ENCODE results near the gene HCAR3.
"Not testable (repeated sequence)": the region's sequence is repeated elsewhere in the genome, so short reads cannot be mapped to it uniquely, and the experiment has no call there.

The HCAR3 gene

GRCh38 chr12:122696922-122697321 lies 19.7 kb downstream of the HCAR3 start:
- not testable (repeated sequence) for H3K27ac ChIP-seq (ENCODE audit: low read depth in 2 of 2, low read length in 2 of 2); H3K4me1 ChIP-seq (ENCODE audit: control insufficient read depth in 2 of 2, insufficient read depth in 2 of 2, low read length in 2 of 2)

DNA sequence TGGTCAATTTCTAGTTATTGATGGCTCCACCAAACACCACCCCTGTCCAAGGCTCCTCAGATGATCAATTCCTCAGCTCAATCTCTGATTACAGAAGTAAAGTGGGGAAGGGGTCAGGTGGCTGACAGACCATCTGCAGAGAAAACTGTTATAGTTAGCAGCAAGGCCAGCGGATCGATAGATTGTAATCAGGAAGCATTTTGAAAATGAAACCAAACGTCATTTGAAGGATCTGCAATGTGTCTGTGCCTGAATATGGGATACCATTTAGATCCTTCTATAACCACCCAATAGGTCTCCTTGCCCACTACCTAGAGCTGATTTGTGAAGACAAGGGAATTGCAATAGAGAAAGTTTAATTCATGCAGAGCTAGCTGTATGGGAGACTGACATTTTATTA lies 25.0 kb downstream of the HCAR3 start:
- Histone ChIP-seq H3K4me1 (ENCODE audit: control insufficient read depth in 2 of 2, insufficient read depth in 2 of 2, low read length in 2 of 2) (no peaks in the 10 kb centered on the region), H3K36me3 (ENCODE audit: control insufficient read depth in 2 of 2, insufficient read depth in 2 of 2, low read length in 2 of 2) (no peaks in the 10 kb centered on the region), H3K9me3 (ENCODE audit: control insufficient read depth in 2 of 2, low read length in 2 of 2) (no peaks in the 10 kb centered on the region), H3K27me3 (ENCODE audit: control insufficient read depth in 2 of 2, insufficient read depth in 2 of 2, low read length in 2 of 2) (no peaks in the 10 kb centered on the region), H3K27ac (ENCODE audit: low read depth in 2 of 2, low read length in 2 of 2) (no peak overlapping the region), H3K9ac (ENCODE audit: low read depth in 1 of 2, low read length in 2 of 2) (no peak overlapping the region), H3K4me3 (ENCODE audit: low read length in 2 of 2) (no peak overlapping the region)

More at GRCh38 chr12:122696922-122697321, 19.7 kb downstream of the HCAR3 start:
- H3K4me3 ChIP-seq (ENCODE audit: low read length in 2 of 2); H3K9ac ChIP-seq (ENCODE audit: low read depth in 1 of 2, low read length in 2 of 2); H3K9me3 ChIP-seq (ENCODE audit: control insufficient read depth in 2 of 2, low read length in 2 of 2); H3K27me3 ChIP-seq (ENCODE audit: control insufficient read depth in 2 of 2, insufficient read depth in 2 of 2, low read length in 2 of 2); H3K36me3 ChIP-seq (ENCODE audit: control insufficient read depth in 2 of 2, insufficient read depth in 2 of 2, low read length in 2 of 2): not testable (repeated sequence)

- H3K4me3 ChIP-seq (ENCODE audit: low read length in 2 of 2), result no peak overlapping the region
- no peaks in the 10 kb centered on the region for H3K9me3 ChIP-seq (ENCODE audit: control insufficient read depth in 2 of 2, low read length in 2 of 2)
- H3K36me3 ChIP-seq (ENCODE audit: control insufficient read depth in 2 of 2, insufficient read depth in 2 of 2, low read length in 2 of 2), result no peaks in the 10 kb centered on the region
- no peaks in the 10 kb centered on the region for H3K27me3 ChIP-seq (ENCODE audit: control insufficient read depth in 2 of 2, insufficient read depth in 2 of 2, low read length in 2 of 2)
- H3K4me1 ChIP-seq (ENCODE audit: control insufficient read depth in 2 of 2, insufficient read depth in 2 of 2, low read length in 2 of 2), result no peaks in the 10 kb centered on the region
- peak overlapping the region in 1 of 2 donors; percentile 60 for H3K27ac ChIP-seq (ENCODE audit: low read depth in 2 of 2, low read length in 2 of 2)
- no peak overlapping the region for H3K9ac ChIP-seq (ENCODE audit: low read depth in 1 of 2, low read length in 2 of 2)
Observed at GRCh38 chr12:122688291-122688690, 28.3 kb downstream of the HCAR3 start.

GRCh38 chr12:122687086-122687485 lies 29.5 kb downstream of the HCAR3 start:
- no peak overlapping the region for H3K4me3 ChIP-seq (ENCODE audit: low read length in 2 of 2)
- no peaks in the 10 kb centered on the region for H3K4me1 ChIP-seq (ENCODE audit: control insufficient read depth in 2 of 2, insufficient read depth in 2 of 2, low read length in 2 of 2)

GRCh38 chr12:122686538-122686937 lies 30.1 kb downstream of the HCAR3 start:
- no peaks in the 10 kb centered on the region for H3K36me3 ChIP-seq (ENCODE audit: control insufficient read depth in 2 of 2, insufficient read depth in 2 of 2, low read length in 2 of 2)
- H3K9me3 ChIP-seq (ENCODE audit: control insufficient read depth in 2 of 2, low read length in 2 of 2), result peaks cover 0 to 2% of the 10 kb centered on the region in 2 donors
- no peak overlapping the region for H3K9ac ChIP-seq (ENCODE audit: low read depth in 1 of 2, low read length in 2 of 2)
- H3K27me3 ChIP-seq (ENCODE audit: control insufficient read depth in 2 of 2, insufficient read depth in 2 of 2, low read length in 2 of 2), result no peaks in the 10 kb centered on the region
- no peak overlapping the region for H3K4me3 ChIP-seq (ENCODE audit: low read length in 2 of 2)
- no peak overlapping the region for H3K27ac ChIP-seq (ENCODE audit: low read depth in 2 of 2, low read length in 2 of 2)
- H3K4me1 ChIP-seq (ENCODE audit: control insufficient read depth in 2 of 2, insufficient read depth in 2 of 2, low read length in 2 of 2), result no peaks in the 10 kb centered on the region

More at GRCh38 chr12:122687086-122687485, 29.5 kb downstream of the HCAR3 start:
- no peak overlapping the region for H3K27ac ChIP-seq (ENCODE audit: low read depth in 2 of 2, low read length in 2 of 2)
- H3K36me3 ChIP-seq (ENCODE audit: control insufficient read depth in 2 of 2, insufficient read depth in 2 of 2, low read length in 2 of 2), result no peaks in the 10 kb centered on the region
- no peak overlapping the region for H3K9ac ChIP-seq (ENCODE audit: low read depth in 1 of 2, low read length in 2 of 2)
- H3K27me3 ChIP-seq (ENCODE audit: control insufficient read depth in 2 of 2, insufficient read depth in 2 of 2, low read length in 2 of 2), result no peaks in the 10 kb centered on the region
- no peaks in the 10 kb centered on the region for H3K9me3 ChIP-seq (ENCODE audit: control insufficient read depth in 2 of 2, low read length in 2 of 2)

- Histone ChIP-seq H3K4me3 (ENCODE audit: low read length in 2 of 2) (no peak overlapping the region), H3K27ac (ENCODE audit: low read depth in 2 of 2, low read length in 2 of 2) (no peak overlapping the region), H3K27me3 (ENCODE audit: control insufficient read depth in 2 of 2, insufficient read depth in 2 of 2, low read length in 2 of 2) (no peaks in the 10 kb centered on the region), H3K9me3 (ENCODE audit: control insufficient read depth in 2 of 2, low read length in 2 of 2) (peaks cover 0 to 2% of the 10 kb centered on the region in 2 donors), H3K4me1 (ENCODE audit: control insufficient read depth in 2 of 2, insufficient read depth in 2 of 2, low read length in 2 of 2) (no peaks in the 10 kb centered on the region), H3K9ac (ENCODE audit: low read depth in 1 of 2, low read length in 2 of 2) (no peak overlapping the region), H3K36me3 (ENCODE audit: control insufficient read depth in 2 of 2, insufficient read depth in 2 of 2, low read length in 2 of 2) (no peaks in the 10 kb centered on the region)
Observed at GRCh38 chr12:122684297-122684813, 32.3 kb downstream of the HCAR3 start.

- Histone ChIP-seq H3K36me3 (ENCODE audit: control insufficient read depth in 2 of 2, insufficient read depth in 2 of 2, low read length in 2 of 2) (no peaks in the 10 kb centered on the region), H3K4me3 (ENCODE audit: low read length in 2 of 2) (no peak overlapping the region), H3K4me1 (ENCODE audit: control insufficient read depth in 2 of 2, insufficient read depth in 2 of 2, low read length in 2 of 2) (no peaks in the 10 kb centered on the region), H3K9ac (ENCODE audit: low read depth in 1 of 2, low read length in 2 of 2) (no peak overlapping the region), H3K27me3 (ENCODE audit: control insufficient read depth in 2 of 2, insufficient read depth in 2 of 2, low read length in 2 of 2) (no peaks in the 10 kb centered on the region), H3K9me3 (ENCODE audit: control insufficient read depth in 2 of 2, low read length in 2 of 2) (peaks cover 0 to 2% of the 10 kb centered on the region in 2 donors), H3K27ac (ENCODE audit: low read depth in 2 of 2, low read length in 2 of 2) (no peak overlapping the region)
Observed at GRCh38 chr12:122681814-122682213, 34.8 kb downstream of the HCAR3 start.

GRCh38 chr12:122680989-122681388 lies 35.6 kb downstream of the HCAR3 start:
- H3K4me1 ChIP-seq (ENCODE audit: control insufficient read depth in 2 of 2, insufficient read depth in 2 of 2, low read length in 2 of 2); H3K9ac ChIP-seq (ENCODE audit: low read depth in 1 of 2, low read length in 2 of 2); H3K27ac ChIP-seq (ENCODE audit: low read depth in 2 of 2, low read length in 2 of 2); H3K27me3 ChIP-seq (ENCODE audit: control insufficient read depth in 2 of 2, insufficient read depth in 2 of 2, low read length in 2 of 2); H3K4me3 ChIP-seq (ENCODE audit: low read length in 2 of 2); H3K9me3 ChIP-seq (ENCODE audit: control insufficient read depth in 2 of 2, low read length in 2 of 2); H3K36me3 ChIP-seq (ENCODE audit: control insufficient read depth in 2 of 2, insufficient read depth in 2 of 2, low read length in 2 of 2): not testable (repeated sequence)

DNA sequence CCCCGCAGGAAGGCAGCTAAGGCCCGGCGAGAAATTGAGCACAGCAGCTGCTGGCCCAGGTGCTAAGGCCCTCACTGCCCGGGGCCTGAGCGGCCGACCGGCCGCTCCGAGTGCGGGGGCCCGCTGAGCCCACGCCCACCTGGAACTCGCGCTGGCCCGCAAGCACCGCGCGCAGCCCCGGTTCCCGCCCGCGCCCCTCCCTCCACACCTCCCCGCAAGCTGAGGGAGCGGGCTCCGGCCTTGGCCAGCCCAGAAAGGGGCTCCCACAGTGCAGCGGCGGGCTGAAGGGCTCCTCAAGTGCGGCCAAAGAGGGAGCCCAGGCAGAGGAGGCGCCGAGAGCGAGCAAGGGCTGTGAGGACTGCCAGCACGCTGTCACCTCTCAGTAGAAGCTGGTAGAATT lies 39.8 kb downstream of the HCAR3 start:
- H3K27ac ChIP-seq (ENCODE audit: low read depth in 2 of 2, low read length in 2 of 2); H3K9ac ChIP-seq (ENCODE audit: low read depth in 1 of 2, low read length in 2 of 2); H3K4me1 ChIP-seq (ENCODE audit: control insufficient read depth in 2 of 2, insufficient read depth in 2 of 2, low read length in 2 of 2); H3K36me3 ChIP-seq (ENCODE audit: control insufficient read depth in 2 of 2, insufficient read depth in 2 of 2, low read length in 2 of 2); H3K27me3 ChIP-seq (ENCODE audit: control insufficient read depth in 2 of 2, insufficient read depth in 2 of 2, low read length in 2 of 2); H3K9me3 ChIP-seq (ENCODE audit: control insufficient read depth in 2 of 2, low read length in 2 of 2); H3K4me3 ChIP-seq (ENCODE audit: low read length in 2 of 2): not testable (repeated sequence)

DNA sequence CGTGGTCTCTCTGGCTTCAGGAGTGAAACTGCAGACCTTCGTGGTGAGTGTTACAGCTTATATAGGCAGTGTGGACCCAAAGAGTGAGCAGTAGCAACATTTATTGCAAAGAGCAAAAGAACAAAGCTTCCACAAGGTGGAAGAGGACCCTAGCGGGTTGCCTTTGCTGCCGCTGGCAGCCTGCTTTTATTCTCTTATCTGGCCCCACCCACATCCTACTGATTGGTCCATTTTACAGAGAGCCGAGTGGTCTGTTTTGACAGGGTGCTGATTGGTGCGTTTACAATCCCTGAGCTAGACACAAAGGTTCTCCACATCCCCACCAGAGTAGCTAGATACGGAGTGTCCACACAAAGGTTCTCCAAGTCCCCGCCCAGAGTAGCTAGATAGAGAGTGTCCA lies 40.6 kb downstream of the HCAR3 start:
- not testable (repeated sequence) for H3K9ac ChIP-seq (ENCODE audit: low read depth in 1 of 2, low read length in 2 of 2); H3K27me3 ChIP-seq (ENCODE audit: control insufficient read depth in 2 of 2, insufficient read depth in 2 of 2, low read length in 2 of 2); H3K27ac ChIP-seq (ENCODE audit: low read depth in 2 of 2, low read length in 2 of 2); H3K9me3 ChIP-seq (ENCODE audit: control insufficient read depth in 2 of 2, low read length in 2 of 2); H3K4me1 ChIP-seq (ENCODE audit: control insufficient read depth in 2 of 2, insufficient read depth in 2 of 2, low read length in 2 of 2); H3K4me3 ChIP-seq (ENCODE audit: low read length in 2 of 2); H3K36me3 ChIP-seq (ENCODE audit: control insufficient read depth in 2 of 2, insufficient read depth in 2 of 2, low read length in 2 of 2)

DNA sequence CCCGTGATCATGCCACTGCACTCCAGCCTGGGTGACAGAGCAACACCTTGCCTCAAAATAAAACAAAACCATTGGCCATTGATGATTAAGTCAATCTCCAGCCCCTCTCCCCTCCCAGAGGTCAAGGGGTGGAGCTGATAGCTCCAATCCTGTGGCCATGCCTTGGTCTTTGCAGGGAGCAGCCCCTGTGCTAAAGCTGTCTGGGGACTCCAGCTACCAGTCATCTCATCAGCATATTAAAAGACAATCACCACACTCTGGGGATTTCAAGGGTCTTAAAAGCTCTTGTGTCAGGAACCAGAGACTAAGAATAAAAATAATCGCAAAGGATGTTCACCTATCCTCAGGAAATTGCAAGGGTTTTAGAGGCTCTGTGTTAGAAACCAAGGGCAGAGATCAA lies 44.1 kb downstream of the HCAR3 start:
- no peaks in the 10 kb centered on the region for H3K36me3 ChIP-seq (ENCODE audit: control insufficient read depth in 2 of 2, insufficient read depth in 2 of 2, low read length in 2 of 2)
- no peaks in the 10 kb centered on the region for H3K4me1 ChIP-seq (ENCODE audit: control insufficient read depth in 2 of 2, insufficient read depth in 2 of 2, low read length in 2 of 2)
- H3K4me3 ChIP-seq (ENCODE audit: low read length in 2 of 2), result no peak overlapping the region
- no peaks in the 10 kb centered on the region for H3K9me3 ChIP-seq (ENCODE audit: control insufficient read depth in 2 of 2, low read length in 2 of 2)
- H3K9ac ChIP-seq (ENCODE audit: low read depth in 1 of 2, low read length in 2 of 2), result no peak overlapping the region
- no peak overlapping the region for H3K27ac ChIP-seq (ENCODE audit: low read depth in 2 of 2, low read length in 2 of 2)
- H3K27me3 ChIP-seq (ENCODE audit: control insufficient read depth in 2 of 2, insufficient read depth in 2 of 2, low read length in 2 of 2), result no peaks in the 10 kb centered on the region
